Measurements from ENCODE around the gene RAB24. TPM values are rescaled to one million over a fixed set of nuclear protein-coding genes. Genes with fewer than 3 reads are reported as not detected.

RAB24 gene
- total and polyA plus RNA-seq, 2 experiments from 2014 or later, result 27.1 to 27.7 TPM

DNA sequence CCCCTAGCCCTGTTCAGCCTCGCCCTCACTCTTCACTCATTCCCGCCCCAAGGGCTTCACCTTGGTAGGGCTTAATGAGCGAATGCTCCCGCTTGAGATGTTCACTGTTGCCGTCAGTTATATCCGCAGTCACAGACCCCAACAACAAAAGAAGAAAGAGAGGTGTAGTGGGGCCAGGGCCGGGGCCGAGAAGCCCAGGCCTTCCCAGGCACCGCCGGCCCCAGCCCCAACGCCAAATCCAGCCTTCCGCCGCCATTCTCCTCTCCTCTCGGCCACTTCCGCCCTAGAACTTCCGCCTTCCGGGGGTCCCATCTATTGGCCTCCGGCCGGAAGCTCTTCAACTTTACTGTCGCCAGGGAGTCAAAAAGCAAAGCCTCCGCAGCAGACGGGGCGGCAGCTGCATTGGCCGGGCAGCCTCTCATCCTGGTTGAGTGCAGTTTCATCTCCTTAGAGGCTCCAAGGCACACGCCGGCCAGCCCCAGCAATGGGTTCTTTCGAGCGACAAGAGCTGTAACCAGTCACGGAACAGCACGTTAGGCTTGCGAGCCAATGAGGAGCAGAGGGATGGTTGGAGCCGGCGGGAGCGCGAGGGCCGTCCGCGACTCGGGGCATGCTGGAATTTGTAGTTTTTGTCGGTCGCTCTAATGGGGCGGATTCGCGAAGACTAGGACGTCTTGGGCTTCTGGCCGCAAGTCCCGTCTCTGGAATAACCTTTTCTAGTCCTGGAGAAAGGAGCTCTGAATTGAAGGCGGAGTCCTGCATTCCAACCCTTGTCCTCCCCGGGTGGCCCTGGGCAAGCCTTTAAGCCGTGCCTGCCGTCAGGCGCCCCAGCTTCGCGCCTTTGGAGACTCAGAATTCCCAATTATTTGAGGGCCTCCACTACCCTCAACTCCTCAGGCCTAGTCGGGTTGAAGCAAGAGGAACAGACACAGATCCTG, 48.1 kb upstream of the RAB24 start, which contains the start of gene LMAN2:
TSS of gene LMAN2 (minus strand) at position 277 of the 938 bp plus-strand sequence. CDS start at position 256, 21 bp downstream.
- H2AFZ ChIP-seq, result peak within 1 kb of the TSS; percentile 90
- peaks cover 6% of the 10 kb centered on the region for H3K4me1 ChIP-seq (ENCODE audit: insufficient read depth)
- H3K27ac ChIP-seq (ENCODE audit: low read depth), result peak within 1 kb of the TSS; percentile 96
- H3K79me2 ChIP-seq (replicated peaks; ENCODE audit: insufficient read depth), result peaks cover 47% of the 10 kb centered on the region
- H3F3A ChIP-seq (replicated peaks; ENCODE audit: low read depth), result 0 out of 2 replicates have a peak, but pooled peaks cover 6% of the 10 kb centered on the region
- peak within 1 kb of the TSS; percentile 100 for H3K27ac Mint-ChIP-seq
- no peaks in the 10 kb centered on the region; the same call in 1 of the 2 replicates for H3K27me3 ChIP-seq (ENCODE audit: insufficient read depth)
- TF ChIP-seq, protein P1, sequence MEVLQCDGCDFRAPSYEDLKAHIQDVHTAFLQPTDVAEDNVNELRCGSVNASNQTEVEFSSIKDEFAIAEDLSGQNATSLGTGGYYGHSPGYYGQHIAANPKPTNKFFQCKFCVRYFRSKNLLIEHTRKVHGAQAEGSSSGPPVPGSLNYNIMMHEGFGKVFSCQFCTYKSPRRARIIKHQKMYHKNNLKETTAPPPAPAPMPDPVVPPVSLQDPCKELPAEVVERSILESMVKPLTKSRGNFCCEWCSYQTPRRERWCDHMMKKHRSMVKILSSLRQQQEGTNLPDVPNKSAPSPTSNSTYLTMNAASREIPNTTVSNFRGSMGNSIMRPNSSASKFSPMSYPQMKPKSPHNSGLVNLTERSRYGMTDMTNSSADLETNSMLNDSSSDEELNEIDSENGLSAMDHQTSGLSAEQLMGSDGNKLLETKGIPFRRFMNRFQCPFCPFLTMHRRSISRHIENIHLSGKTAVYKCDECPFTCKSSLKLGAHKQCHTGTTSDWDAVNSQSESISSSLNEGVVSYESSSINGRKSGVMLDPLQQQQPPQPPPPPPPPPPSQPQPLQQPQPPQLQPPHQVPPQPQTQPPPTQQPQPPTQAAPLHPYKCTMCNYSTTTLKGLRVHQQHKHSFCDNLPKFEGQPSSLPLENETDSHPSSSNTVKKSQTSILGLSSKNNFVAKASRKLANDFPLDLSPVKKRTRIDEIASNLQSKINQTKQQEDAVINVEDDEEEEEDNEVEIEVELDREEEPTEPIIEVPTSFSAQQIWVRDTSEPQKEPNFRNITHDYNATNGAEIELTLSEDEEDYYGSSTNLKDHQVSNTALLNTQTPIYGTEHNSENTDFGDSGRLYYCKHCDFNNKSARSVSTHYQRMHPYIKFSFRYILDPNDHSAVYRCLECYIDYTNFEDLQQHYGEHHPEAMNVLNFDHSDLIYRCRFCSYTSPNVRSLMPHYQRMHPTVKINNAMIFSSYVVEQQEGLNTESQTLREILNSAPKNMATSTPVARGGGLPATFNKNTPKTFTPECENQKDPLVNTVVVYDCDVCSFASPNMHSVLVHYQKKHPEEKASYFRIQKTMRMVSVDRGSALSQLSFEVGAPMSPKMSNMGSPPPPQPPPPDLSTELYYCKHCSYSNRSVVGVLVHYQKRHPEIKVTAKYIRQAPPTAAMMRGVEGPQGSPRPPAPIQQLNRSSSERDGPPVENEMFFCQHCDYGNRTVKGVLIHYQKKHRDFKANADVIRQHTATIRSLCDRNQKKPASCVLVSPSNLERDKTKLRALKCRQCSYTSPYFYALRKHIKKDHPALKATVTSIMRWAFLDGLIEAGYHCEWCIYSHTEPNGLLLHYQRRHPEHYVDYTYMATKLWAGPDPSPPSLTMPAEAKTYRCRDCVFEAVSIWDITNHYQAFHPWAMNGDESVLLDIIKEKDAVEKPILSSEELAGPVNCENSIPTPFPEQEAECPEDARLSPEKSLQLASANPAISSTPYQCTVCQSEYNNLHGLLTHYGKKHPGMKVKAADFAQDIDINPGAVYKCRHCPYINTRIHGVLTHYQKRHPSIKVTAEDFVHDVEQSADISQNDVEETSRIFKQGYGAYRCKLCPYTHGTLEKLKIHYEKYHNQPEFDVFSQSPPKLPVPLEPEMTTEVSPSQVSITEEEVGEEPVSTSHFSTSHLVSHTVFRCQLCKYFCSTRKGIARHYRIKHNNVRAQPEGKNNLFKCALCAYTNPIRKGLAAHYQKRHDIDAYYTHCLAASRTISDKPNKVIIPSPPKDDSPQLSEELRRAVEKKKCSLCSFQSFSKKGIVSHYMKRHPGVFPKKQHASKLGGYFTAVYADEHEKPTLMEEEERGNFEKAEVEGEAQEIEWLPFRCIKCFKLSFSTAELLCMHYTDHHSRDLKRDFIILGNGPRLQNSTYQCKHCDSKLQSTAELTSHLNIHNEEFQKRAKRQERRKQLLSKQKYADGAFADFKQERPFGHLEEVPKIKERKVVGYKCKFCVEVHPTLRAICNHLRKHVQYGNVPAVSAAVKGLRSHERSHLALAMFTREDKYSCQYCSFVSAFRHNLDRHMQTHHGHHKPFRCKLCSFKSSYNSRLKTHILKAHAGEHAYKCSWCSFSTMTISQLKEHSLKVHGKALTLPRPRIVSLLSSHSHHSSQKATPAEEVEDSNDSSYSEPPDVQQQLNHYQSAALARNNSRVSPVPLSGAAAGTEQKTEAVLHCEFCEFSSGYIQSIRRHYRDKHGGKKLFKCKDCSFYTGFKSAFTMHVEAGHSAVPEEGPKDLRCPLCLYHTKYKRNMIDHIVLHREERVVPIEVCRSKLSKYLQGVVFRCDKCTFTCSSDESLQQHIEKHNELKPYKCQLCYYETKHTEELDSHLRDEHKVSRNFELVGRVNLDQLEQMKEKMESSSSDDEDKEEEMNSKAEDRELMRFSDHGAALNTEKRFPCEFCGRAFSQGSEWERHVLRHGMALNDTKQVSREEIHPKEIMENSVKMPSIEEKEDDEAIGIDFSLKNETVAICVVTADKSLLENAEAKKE (CRISPR knock-in tag; IDR thresholded peaks at IDR 0.05), result no peak
- TF ChIP-seq POLR2AphosphoS5 (IDR thresholded peaks at IDR 0.05; ENCODE audit: low read depth), result peak; percentile 62
- TF ChIP-seq NANOG (IDR thresholded peaks at IDR 0.05; ENCODE audit: borderline replicate concordance), result no peak
- TF ChIP-seq, protein P2, sequence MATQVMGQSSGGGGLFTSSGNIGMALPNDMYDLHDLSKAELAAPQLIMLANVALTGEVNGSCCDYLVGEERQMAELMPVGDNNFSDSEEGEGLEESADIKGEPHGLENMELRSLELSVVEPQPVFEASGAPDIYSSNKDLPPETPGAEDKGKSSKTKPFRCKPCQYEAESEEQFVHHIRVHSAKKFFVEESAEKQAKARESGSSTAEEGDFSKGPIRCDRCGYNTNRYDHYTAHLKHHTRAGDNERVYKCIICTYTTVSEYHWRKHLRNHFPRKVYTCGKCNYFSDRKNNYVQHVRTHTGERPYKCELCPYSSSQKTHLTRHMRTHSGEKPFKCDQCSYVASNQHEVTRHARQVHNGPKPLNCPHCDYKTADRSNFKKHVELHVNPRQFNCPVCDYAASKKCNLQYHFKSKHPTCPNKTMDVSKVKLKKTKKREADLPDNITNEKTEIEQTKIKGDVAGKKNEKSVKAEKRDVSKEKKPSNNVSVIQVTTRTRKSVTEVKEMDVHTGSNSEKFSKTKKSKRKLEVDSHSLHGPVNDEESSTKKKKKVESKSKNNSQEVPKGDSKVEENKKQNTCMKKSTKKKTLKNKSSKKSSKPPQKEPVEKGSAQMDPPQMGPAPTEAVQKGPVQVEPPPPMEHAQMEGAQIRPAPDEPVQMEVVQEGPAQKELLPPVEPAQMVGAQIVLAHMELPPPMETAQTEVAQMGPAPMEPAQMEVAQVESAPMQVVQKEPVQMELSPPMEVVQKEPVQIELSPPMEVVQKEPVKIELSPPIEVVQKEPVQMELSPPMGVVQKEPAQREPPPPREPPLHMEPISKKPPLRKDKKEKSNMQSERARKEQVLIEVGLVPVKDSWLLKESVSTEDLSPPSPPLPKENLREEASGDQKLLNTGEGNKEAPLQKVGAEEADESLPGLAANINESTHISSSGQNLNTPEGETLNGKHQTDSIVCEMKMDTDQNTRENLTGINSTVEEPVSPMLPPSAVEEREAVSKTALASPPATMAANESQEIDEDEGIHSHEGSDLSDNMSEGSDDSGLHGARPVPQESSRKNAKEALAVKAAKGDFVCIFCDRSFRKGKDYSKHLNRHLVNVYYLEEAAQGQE (IDR thresholded peaks at IDR 0.05; ENCODE audit: unreplicated experiment), result no peak
- no peak for TF ChIP-seq ZNF331 (CRISPR knock-in tag; IDR thresholded peaks at IDR 0.05; ENCODE audit: low read depth)
- TF ChIP-seq, protein P3, sequence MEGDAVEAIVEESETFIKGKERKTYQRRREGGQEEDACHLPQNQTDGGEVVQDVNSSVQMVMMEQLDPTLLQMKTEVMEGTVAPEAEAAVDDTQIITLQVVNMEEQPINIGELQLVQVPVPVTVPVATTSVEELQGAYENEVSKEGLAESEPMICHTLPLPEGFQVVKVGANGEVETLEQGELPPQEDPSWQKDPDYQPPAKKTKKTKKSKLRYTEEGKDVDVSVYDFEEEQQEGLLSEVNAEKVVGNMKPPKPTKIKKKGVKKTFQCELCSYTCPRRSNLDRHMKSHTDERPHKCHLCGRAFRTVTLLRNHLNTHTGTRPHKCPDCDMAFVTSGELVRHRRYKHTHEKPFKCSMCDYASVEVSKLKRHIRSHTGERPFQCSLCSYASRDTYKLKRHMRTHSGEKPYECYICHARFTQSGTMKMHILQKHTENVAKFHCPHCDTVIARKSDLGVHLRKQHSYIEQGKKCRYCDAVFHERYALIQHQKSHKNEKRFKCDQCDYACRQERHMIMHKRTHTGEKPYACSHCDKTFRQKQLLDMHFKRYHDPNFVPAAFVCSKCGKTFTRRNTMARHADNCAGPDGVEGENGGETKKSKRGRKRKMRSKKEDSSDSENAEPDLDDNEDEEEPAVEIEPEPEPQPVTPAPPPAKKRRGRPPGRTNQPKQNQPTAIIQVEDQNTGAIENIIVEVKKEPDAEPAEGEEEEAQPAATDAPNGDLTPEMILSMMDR (conservative IDR thresholded peaks at IDR 0.05; ENCODE audit: low read depth in 2 of 2), result no peak
- TF ChIP-seq EZH2 (IDR thresholded peaks at IDR 0.05; ENCODE audit: low read depth, unreplicated experiment), result no peak
- peak; percentile 60 for TF ChIP-seq CREB1 (CRISPR knock-in tag; IDR thresholded peaks at IDR 0.05; ENCODE audit: low read depth)
- TF ChIP-seq EZH2phosphoT487 (IDR thresholded peaks at IDR 0.05; ENCODE audit: unreplicated experiment), result no peak
- TF ChIP-seq, protein P4, sequence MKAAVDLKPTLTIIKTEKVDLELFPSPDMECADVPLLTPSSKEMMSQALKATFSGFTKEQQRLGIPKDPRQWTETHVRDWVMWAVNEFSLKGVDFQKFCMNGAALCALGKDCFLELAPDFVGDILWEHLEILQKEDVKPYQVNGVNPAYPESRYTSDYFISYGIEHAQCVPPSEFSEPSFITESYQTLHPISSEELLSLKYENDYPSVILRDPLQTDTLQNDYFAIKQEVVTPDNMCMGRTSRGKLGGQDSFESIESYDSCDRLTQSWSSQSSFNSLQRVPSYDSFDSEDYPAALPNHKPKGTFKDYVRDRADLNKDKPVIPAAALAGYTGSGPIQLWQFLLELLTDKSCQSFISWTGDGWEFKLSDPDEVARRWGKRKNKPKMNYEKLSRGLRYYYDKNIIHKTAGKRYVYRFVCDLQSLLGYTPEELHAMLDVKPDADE (IDR thresholded peaks at IDR 0.05), result peak; percentile 87
- TF ChIP-seq JUNB (IDR thresholded peaks at IDR 0.05; ENCODE audit: unreplicated experiment), result no peak
- no peak for TF ChIP-seq STAT1 (IDR thresholded peaks at IDR 0.05; ENCODE audit: unreplicated experiment)
- TF ChIP-seq ZNF114 (CRISPR knock-in tag; IDR thresholded peaks at IDR 0.05), result no peak
- H3K36me3 ChIP-seq (ENCODE audit: insufficient read depth), result peaks cover 13% of the 10 kb centered on the region; the same call in 1 of the 2 replicates
- ATAC-seq (peak; percentile 98), DNase-seq (ENCODE audit: low spot score) (peak; percentile 98)
- peak within 1 kb of the TSS; percentile 99 for H3K4me3 Mint-ChIP-seq
- H3K9me3 Mint-ChIP-seq, result no peaks in the 10 kb centered on the region
- H3K9me2 ChIP-seq (ENCODE audit: insufficient read depth), result peaks cover 4% of the 10 kb centered on the region; the same call in 1 of the 2 replicates
- H3K4me1 Mint-ChIP-seq, result peaks cover 22% of the 10 kb centered on the region
- H4K20me1 ChIP-seq (replicated peaks; ENCODE audit: insufficient read depth), result peaks cover 17% of the 10 kb centered on the region
- H3K27me3 Mint-ChIP-seq (ENCODE audit: insufficient read depth, low read depth, poor library complexity), result peaks cover 14% of the 10 kb centered on the region
- peak within 1 kb of the TSS; percentile 97 for H3K4me2 ChIP-seq
- H3K36me3 Mint-ChIP-seq (ENCODE audit: low read depth), result peaks cover 13% of the 10 kb centered on the region
- peak within 1 kb of the TSS; percentile 99 for H3K4me3 ChIP-seq

Data from GM23338 (cell line).